BJ (cell line): ENCODE measurements around the gene VAV2. TPM values are rescaled to one million over a fixed set of nuclear protein-coding genes. Genes with fewer than 3 reads are reported as not detected.
A peak's percentile ranks its signal among the peaks of the same experiment; 100 is the strongest.

Source experiments
- CTCF ChIA-PET: fragments of 350-600 bp; formaldehyde crosslinking; extraction: SDS; loops from one replicate; lab custom pipeline; 2021; ENCODE audit warnings: antibody characterized with exemption, inconsistent platforms; lab: Yijun Ruan, JAX
- POLR2A ChIA-PET: fragments of 300-600 bp; sonication (Branson Sonifier 250); formaldehyde crosslinking; extraction: SDS; loops from one replicate; lab custom pipeline; 2021; ENCODE audit warnings: antibody characterized with exemption; lab: Charles Lee
- DNase-seq: peaks from one replicate; pipeline ENCODE4 v3.0.0-alpha.2; 2011; ENCODE audit warnings: low read depth
- H3K27me3 ChIP-seq: 2 replicates; pipeline ENCODE4 v1.6.0; 2011; ENCODE audit warnings: low read length; ENCODE audit not compliant: control insufficient read depth, insufficient read depth
- H3K36me3 ChIP-seq: 2 replicates; pipeline ENCODE4 v1.5.1; 2011; ENCODE audit warnings: low read length; ENCODE audit not compliant: control insufficient read depth, insufficient read depth
- H3K4me3 ChIP-seq: 2 replicates; pipeline ENCODE4 v1.5.1; 2011; ENCODE audit warnings: low read depth, mild to moderate bottlenecking, control low read depth, low read length
- CTCF ChIP-seq: IDR thresholded peaks from 2 replicates; pipeline ENCODE4 v1.5.1; 2011; ENCODE audit warnings: low read depth, mild to moderate bottlenecking, control low read depth, inconsistent platforms, low read length, moderate library complexity; ENCODE audit not compliant: insufficient read depth
- polyA plus RNA-seq: library from polyadenylated mRNA; depleted of rRNA; stranded (reverse); fragments of >200 nt; gene quantifications from 2 replicates; pipeline ENCODE4 v1.2.3, GENCODE V29; 2011

VAV2 gene
- polyA plus RNA-seq, 1 experiment = 9.9 TPM

- no peaks in the 10 kb centered on the region for H3K27me3 ChIP-seq
Measured at GRCh38 chr9:133794016-133794760, 197.9 kb downstream of the VAV2 start.

DNA sequence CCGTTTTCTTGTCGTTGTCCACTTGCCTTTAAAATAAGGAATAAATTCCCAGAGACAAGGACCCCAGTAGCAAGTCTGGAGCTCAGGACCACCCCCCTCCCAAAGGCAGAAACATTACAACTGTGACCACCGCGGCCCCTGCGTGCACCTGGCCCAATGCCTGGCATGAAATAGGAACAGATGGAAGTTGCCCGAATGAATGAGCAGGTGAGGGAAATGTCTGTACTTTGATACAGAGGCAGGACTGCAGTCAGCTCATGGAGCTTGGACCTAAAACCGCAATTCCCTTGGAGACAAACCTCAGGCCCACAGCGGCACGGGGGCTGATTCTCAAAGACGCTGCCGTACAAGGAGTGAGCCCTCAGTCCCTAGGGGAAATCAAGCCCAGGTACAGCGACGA, 198.7 kb downstream of the VAV2 start:
- no peak overlapping the region for H3K4me3 ChIP-seq
- no peak for DNase-seq
- CTCF ChIA-PET = interaction anchor here (0.9 to 15.7 kb wide), 10 partner anchors 9 to 202 kb away, joined by 3 to 221 read pairs (median 4); no protein-coding TSS in a partner anchor

More at GRCh38 chr9:133794016-133794760, 197.9 kb downstream of the VAV2 start:
- ChIA-PET CTCF (interaction anchor here (0.9 to 15.7 kb wide), 9 partner anchors 9 to 201 kb away, joined by 3 to 221 read pairs (median 3); no protein-coding TSS in a partner anchor), POLR2A (no interaction called here)
- TF ChIP-seq CTCF = no peak
- DNase-seq = no peak
- no peak overlapping the region for H3K4me3 ChIP-seq
- H3K36me3 ChIP-seq = peaks cover 34% of the 10 kb centered on the region

GRCh38 chr9:133792721-133793470, 199.2 kb downstream of the VAV2 start:
- Histone ChIP-seq H3K4me3 (no peak overlapping the region), H3K27me3 (no peaks in the 10 kb centered on the region), H3K36me3 (peaks cover 34% of the 10 kb centered on the region)
- DNase-seq = peak; percentile 12
- CTCF ChIA-PET = interaction anchor here (0.7 to 15.7 kb wide), 9 partner anchors 9 to 202 kb away, joined by 3 to 221 read pairs (median 3); no protein-coding TSS in a partner anchor
- POLR2A ChIA-PET = no interaction called here
- TF ChIP-seq CTCF = peak; percentile 98

More for the DNA sequence above, 198.7 kb downstream of the VAV2 start:
- Histone ChIP-seq H3K27me3 (no peaks in the 10 kb centered on the region), H3K36me3 (peaks cover 33% of the 10 kb centered on the region)
- no peak for TF ChIP-seq CTCF
- POLR2A ChIA-PET = no interaction called here

DNA sequence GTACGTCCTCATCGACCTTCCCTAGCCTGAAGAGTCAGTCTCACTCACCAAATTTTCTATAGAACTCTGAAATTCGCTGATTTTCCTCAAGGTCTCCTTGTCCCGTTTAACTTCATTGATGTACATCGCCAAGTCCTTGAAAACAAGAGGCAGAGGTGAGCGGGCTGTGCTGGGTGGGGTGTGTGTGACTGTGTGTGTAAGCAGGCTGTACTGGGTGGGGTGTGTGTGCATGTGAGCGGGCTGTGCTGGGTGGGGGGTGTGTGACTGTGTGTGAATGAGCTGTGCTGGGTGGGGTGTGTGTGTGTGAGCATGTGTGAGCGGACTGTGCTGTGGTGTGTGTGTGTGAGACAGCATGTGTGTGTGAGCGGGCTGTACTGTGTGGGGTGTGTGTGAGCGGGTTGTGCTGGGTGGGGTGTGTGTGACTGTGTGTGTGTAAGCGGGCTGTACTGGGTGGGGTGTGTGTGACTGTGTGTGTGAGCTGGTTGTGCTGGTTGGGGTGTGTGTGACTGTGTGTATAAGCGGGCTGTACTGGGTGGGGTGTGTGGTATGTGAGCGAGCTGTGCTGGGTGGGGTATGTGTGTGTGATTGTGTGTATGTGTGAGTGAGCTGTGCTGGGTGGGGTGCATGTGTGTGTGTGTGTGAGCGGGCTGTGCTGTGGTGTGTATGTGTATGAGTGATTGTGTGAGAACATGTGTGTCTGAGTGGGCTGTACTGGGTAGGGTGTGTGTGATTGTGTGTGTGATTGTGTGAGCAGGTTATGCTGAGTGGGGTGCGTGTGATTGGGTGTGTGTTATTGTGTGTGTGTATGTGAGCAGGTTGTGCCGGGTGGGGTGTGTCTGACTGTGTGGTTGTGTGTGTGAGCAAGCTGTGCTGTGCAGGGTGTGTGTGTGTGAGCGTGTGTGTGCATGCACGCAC, 200.1 kb downstream of the VAV2 start:
- TF ChIP-seq CTCF = no peak
- POLR2A ChIA-PET = interaction anchor here (0.7 kb wide), 1 partner anchor 344 kb away, joined by 10 read pairs; the partner anchor contains the start of gene WDR5
- DNase-seq = no peak
- Histone ChIP-seq H3K27me3 (no peaks in the 10 kb centered on the region), H3K36me3 (peaks cover 28% of the 10 kb centered on the region), H3K4me3 (no peak overlapping the region)
- CTCF ChIA-PET = interaction anchor here (0.7 to 15.7 kb wide), 5 partner anchors 9 to 203 kb away, joined by 3 to 221 read pairs (median 4); no protein-coding TSS in a partner anchor
